Smooth muscle cell (in vitro differentiated cells): ENCODE data around the gene PAX6. TPM values are rescaled to one million over a fixed set of nuclear protein-coding genes. Genes with fewer than 3 reads are reported as not detected.

ENCODE experiments used
- DNase-seq: peaks from one replicate; lab custom pipeline; 2025; ENCODE audit not compliant: unreplicated experiment; lab: John Stamatoyannopoulos, UW
- H2AFZ ChIP-seq: fragments of 200-600 bp; sonication (generic); 2 replicates; pipeline ENCODE4 v1.6.0; 2016; ENCODE audit warnings: antibody characterized with exemption, low read depth, mild to moderate bottlenecking
- H3F3A ChIP-seq: fragments of 200-600 bp; sonication (generic); 2 replicates; pipeline ENCODE4 v1.6.0; 2017; ENCODE audit warnings: antibody characterized with exemption, low read depth
- H3K27ac ChIP-seq: fragments of 200-600 bp; sonication (generic); 2 replicates; pipeline ENCODE4 v1.5.1; 2016; ENCODE audit warnings: low read depth, mild to moderate bottlenecking
- H3K27me3 ChIP-seq: fragments of 200-600 bp; sonication (generic); 2 replicates; pipeline ENCODE4 v1.6.1; 2016; ENCODE audit warnings: low read depth, mild to moderate bottlenecking
- H3K36me3 ChIP-seq: fragments of 200-600 bp; sonication (generic); 2 replicates; pipeline ENCODE4 v1.5.1; 2016; ENCODE audit warnings: low read depth
- H3K4me1 ChIP-seq: fragments of 200-600 bp; sonication (generic); 2 replicates; pipeline ENCODE4 v1.5.1; 2016; ENCODE audit warnings: low read depth
- H3K4me2 ChIP-seq: fragments of 200-600 bp; sonication (generic); 2 replicates; pipeline ENCODE4 v1.6.0; 2016; ENCODE audit warnings: mild to moderate bottlenecking
- H3K4me3 ChIP-seq: fragments of 200-600 bp; sonication (generic); 2 replicates; pipeline ENCODE4 v1.5.1; 2016; ENCODE audit warnings: mild to moderate bottlenecking
- H3K79me2 ChIP-seq: fragments of 200-600 bp; sonication (generic); 2 replicates; pipeline ENCODE4 v1.6.0; 2016; ENCODE audit warnings: low read depth, mild to moderate bottlenecking
- H3K9ac ChIP-seq: fragments of 200-600 bp; sonication (generic); 2 replicates; pipeline ENCODE4 v1.6.0; 2016; ENCODE audit warnings: low read depth
- H3K9me3 ChIP-seq: fragments of 200-600 bp; sonication (generic); replicated peaks from 2 replicates; pipeline ENCODE4 v1.5.1; 2016; ENCODE audit warnings: low read depth
- H4K20me1 ChIP-seq: fragments of 200-600 bp; sonication (generic); 2 replicates; pipeline ENCODE4 v1.6.0; 2016; ENCODE audit warnings: low read depth
- CTCF ChIP-seq: fragments of 200-600 bp; sonication (generic); IDR thresholded peaks from 2 replicates; pipeline ENCODE4 v1.5.1; 2017; ENCODE audit warnings: borderline replicate concordance, mild to moderate bottlenecking, antibody characterized with exemption; ENCODE audit not compliant: insufficient read depth, poor library complexity, severe bottlenecking
- WGBS: methylation state at CpG from one replicate; pipeline ENCODE4 v1.1.7; 2016; ENCODE audit warnings: low lambda C conversion rate; 5-methylcytosine and 5-hydroxymethylcytosine counted together
- polyA plus RNA-seq: library from polyadenylated mRNA; unstranded; fragments of >200 nt; fragmentation: Nextera tagmentation; extraction: Ambion mirVana; gene quantifications from 2 replicates; pipeline ENCODE4 v1.2.1, GENCODE V29; 2016
- total RNA-seq: library from RNA; depleted of rRNA; stranded (reverse); fragments of >200 nt; gene quantifications from 2 replicates; pipeline ENCODE4 v1.2.3, GENCODE V29; 2014

The PAX6 gene
- total and polyA plus RNA-seq, 2 experiments from 2014 or later: not detected

- no peaks in the 10 kb centered on the region for H3K36me3 ChIP-seq
- no peak overlapping the region for H3K4me3 ChIP-seq
- no peaks in the 10 kb centered on the region for H3K9me3 ChIP-seq
- H3K4me1 ChIP-seq: no peaks in the 10 kb centered on the region
- H3K79me2 ChIP-seq: no peaks in the 10 kb centered on the region
- no peak for DNase-seq
- no peak overlapping the region for H2AFZ ChIP-seq
- 85% methylated on average over 4 of the region's 4 CpGs for WGBS
- TF ChIP-seq CTCF: no peak
- no peak overlapping the region for H3K4me2 ChIP-seq
- H3F3A ChIP-seq: no peaks in the 10 kb centered on the region
- no peak overlapping the region for H3K27ac ChIP-seq
- no peaks in the 10 kb centered on the region for H4K20me1 ChIP-seq
- peaks cover 20% of the 10 kb centered on the region for H3K27me3 ChIP-seq
- H3K9ac ChIP-seq: no peak overlapping the region
These were observed 39.2 kb upstream of the PAX6 start for GRCh38 chr11:31850365-31850764.

DNA sequence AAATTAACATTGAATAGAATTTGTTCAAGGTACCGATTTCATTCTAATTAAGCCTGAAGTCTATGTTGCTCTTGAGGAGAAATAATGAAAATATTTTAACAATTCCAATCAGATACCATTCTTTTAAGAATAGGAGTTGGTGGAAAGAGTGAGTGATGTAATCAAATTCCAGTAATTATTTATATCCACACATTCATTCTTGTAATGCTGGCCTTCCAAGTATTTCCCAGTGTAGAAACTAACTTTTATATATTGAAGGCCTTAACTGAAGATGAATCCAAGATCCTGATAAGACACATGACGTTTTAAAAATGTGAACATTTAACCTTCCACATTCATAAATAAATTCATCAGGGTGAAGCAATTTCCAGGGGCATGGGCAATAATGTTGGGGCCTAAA is 36.6 kb upstream of the PAX6 start:
- no peak overlapping the region for H3K9ac ChIP-seq
- H4K20me1 ChIP-seq: no peaks in the 10 kb centered on the region
- peaks cover 22% of the 10 kb centered on the region for H3K27me3 ChIP-seq
- H3K27ac ChIP-seq: no peak overlapping the region
- H3K4me1 ChIP-seq: no peaks in the 10 kb centered on the region
- H3K9me3 ChIP-seq: no peaks in the 10 kb centered on the region
- DNase-seq: no peak
- no peak overlapping the region for H3K4me3 ChIP-seq
- no peak overlapping the region for H2AFZ ChIP-seq
- WGBS: 86% methylated on average over 2 of the region's 2 CpGs
- H3F3A ChIP-seq: no peaks in the 10 kb centered on the region
- no peaks in the 10 kb centered on the region for H3K36me3 ChIP-seq
- TF ChIP-seq CTCF: no peak
- H3K79me2 ChIP-seq: no peaks in the 10 kb centered on the region
- no peak overlapping the region for H3K4me2 ChIP-seq

DNA sequence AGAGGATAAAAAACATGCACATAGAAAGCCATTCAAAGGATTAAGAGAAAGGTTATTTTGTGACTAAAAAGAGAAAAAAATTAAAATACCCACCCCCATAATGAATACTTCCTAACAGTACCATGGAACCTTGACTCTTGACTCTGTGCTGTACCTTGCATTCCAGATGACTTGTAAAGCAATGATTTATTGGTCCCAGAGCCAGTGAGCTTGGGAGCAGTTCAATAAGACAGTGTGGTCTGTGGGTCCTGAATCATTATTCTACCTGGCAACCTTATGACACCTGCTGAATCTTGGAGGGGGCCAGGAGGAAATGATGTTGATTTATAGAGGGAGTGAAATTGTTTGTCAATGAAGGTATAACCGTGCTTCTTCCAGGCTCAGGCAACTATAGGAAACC is 34.2 kb upstream of the PAX6 start:
- Histone ChIP-seq H3K36me3 (no peaks in the 10 kb centered on the region), H2AFZ (no peak overlapping the region), H3K79me2 (no peaks in the 10 kb centered on the region), H4K20me1 (no peaks in the 10 kb centered on the region), H3K4me1 (no peaks in the 10 kb centered on the region), H3K27me3 (peaks cover 40% of the 10 kb centered on the region), H3K9ac (no peak overlapping the region), H3F3A (no peaks in the 10 kb centered on the region), H3K9me3 (no peaks in the 10 kb centered on the region), H3K27ac (no peak overlapping the region), H3K4me2 (no peak overlapping the region), H3K4me3 (no peak overlapping the region)
- no peak for TF ChIP-seq CTCF
- 86% methylated on average over 1 of the region's 1 CpG for WGBS
- DNase-seq: no peak

DNA sequence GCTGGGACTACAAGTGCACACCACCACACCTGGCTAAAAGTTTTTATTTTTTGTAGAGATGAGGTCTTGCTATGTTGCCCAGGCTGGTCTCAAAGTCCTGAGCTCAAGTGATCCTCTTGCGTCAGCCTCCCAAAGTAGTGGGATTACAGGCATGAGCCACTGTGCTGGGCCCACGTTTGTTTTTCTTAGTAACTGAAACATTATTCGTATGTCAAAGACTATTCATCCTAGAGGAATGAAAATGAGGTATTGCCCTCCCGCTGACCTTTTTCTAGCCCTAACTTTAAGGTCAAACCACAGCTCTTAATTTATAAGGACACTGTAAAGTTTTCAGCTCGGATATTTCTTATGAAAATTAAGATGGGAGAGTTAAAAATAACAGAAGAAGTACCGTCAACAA is 33.2 kb upstream of the PAX6 start:
- TF ChIP-seq CTCF: no peak
- H2AFZ ChIP-seq: no peak overlapping the region
- no peaks in the 10 kb centered on the region for H3K9me3 ChIP-seq
- no peaks in the 10 kb centered on the region for H3K36me3 ChIP-seq
- no peaks in the 10 kb centered on the region for H3F3A ChIP-seq
- H3K4me2 ChIP-seq: no peak overlapping the region
- H3K27ac ChIP-seq: no peak overlapping the region
- H3K4me3 ChIP-seq: no peak overlapping the region
- H3K27me3 ChIP-seq: peaks cover 48% of the 10 kb centered on the region
- no peak overlapping the region for H3K9ac ChIP-seq
- 56% methylated on average over 6 of the region's 6 CpGs for WGBS
- H3K4me1 ChIP-seq: no peaks in the 10 kb centered on the region
- H4K20me1 ChIP-seq: no peaks in the 10 kb centered on the region
- no peak for DNase-seq
- no peaks in the 10 kb centered on the region for H3K79me2 ChIP-seq
